Pancreas (tissue), 10 donors: ENCODE measurements around the gene FADS3. TPM values are rescaled to one million over a fixed set of nuclear protein-coding genes. Genes with fewer than 3 reads are reported as not detected.

Experiments used
- ATAC-seq, 4 donors: fragments of 200-7000 bp; cut with Tn5 transposase; one replicate each; pipeline versions ENCODE4 v1.8.0 to v1.9.1; 2020; ENCODE audit warnings: mild to moderate bottlenecking in 4 of 4, moderate library complexity in 4 of 4
- DNase-seq, 6 donors: peaks; one replicate each; pipeline ENCODE4 v3.0.0-alpha.2; 2020
- FAIRE-seq: peaks from 2 replicates; lab custom pipeline; 2012; peaks lifted over from hg19 to GRCh38; lab: Jason Lieb, UNC
- H3K27ac ChIP-seq, 4 donors: fragments of 200-600 bp; sonication (generic); 1 replicate in 3 of 4; 2 replicates in 1 of 4; pipeline versions ENCODE4 v1.5.0 to v1.8.0; 2020
- H3K27me3 ChIP-seq, 4 donors: fragments of 200-600 bp; one replicate each; pipeline ENCODE4 v1.8.0; 2021
- H3K36me3 ChIP-seq, 3 donors: fragments of 200-600 bp; sonication (generic) in 1 of 3; one replicate each; pipeline versions ENCODE4 v1.5.0 to v1.8.0; 2020 to 2021
- H3K4me1 ChIP-seq, 3 donors: fragments of 200-600 bp; one replicate each; pipeline ENCODE4 v1.8.0; 2021
- H3K4me3 ChIP-seq, 4 donors: fragments of 200-600 bp; sonication (generic) in 2 of 4; one replicate each; pipeline versions ENCODE4 v1.5.0 to v1.8.0; 2020 to 2021
- H3K9me3 ChIP-seq, 4 donors: fragments of 200-600 bp; one replicate each; pipeline ENCODE4 v1.8.0; 2021
- WGBS, 2 donors: extraction: QIAGEN DNeasy Blood & Tissue Kit; methylation state at CpG; one replicate each; pipeline ENCODE4 v1.1.7; 2013; 5-methylcytosine and 5-hydroxymethylcytosine counted together
- intact Hi-C, 3 donors: fragments of 100-400 bp; cut with DNase I; formaldehyde crosslinking; loops; one replicate each; pipeline versions ENCODE4 v1.11.1 to v1.14.2; 2022
- polyA plus RNA-seq, 2 donors: library from polyadenylated mRNA; stranded (reverse); fragments of 200-250 nt; gene quantifications; one replicate each; pipeline ENCODE4 v1.2.3, GENCODE V29; 2013
- total RNA-seq, 6 donors: library from RNA; stranded (reverse); fragmentation: NEBNext Ultra II Directional in 4 of 6; extraction: Animal tissue kit (Norgen Biotek cat#: 25700) in 4 of 6; gene quantifications; one replicate each; pipeline versions ENCODE4 v1.2.1 to v1.2.4, GENCODE V29; 2021 to 2023
- TF ChIP-seq, protein P1 (sequence below), 4 donors: fragments of 200-600 bp; sonication (generic) in 3 of 4; IDR thresholded peaks; one replicate each; pipeline versions ENCODE4 v1.5.0 to v1.8.0; 2021; ENCODE audit warnings: antibody characterized with exemption in 4 of 4
- donor health status: healthy with polysubstance abuse.
- donor health status: DM: no; HTN: no; CAD: no; lungs with moderate emphysema.
- donor health status: DM: no; HTN: no; CAD: no.
- donor health status: control.
- donor health status: control.
- donor health status: Bipolar disorder and iron deficiency.
- donor health status: DM: yes; HTN: yes; CAD: no.
- donor health status: DM: no; HTN: no; CAD: no.
- donor health status: DM: no; HTN: no; CAD: no.
- donor health status: DM: yes; HTN: yes; CAD: no.

Gene FADS3
- total and polyA plus RNA-seq, 8 donors: 11.2 to 42.7 (median 19.9) TPM

DNA sequence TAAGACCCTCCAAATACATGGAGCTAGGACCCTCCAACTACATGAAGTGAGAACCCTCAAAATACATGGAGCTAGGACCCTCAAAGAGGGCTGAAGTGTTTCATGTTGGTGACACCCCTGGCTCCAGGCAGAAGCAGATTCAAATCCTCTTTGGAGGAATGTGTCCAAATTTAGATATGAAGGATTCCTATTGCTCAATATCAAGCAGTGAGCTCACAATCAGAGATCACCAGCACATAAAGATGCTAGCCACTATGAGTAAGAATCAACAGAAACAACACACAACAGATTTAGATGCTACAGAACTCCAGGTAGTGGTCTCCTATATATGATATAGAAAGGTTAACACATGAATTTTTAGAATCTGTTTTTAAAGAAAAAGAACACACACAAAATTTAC lies 37.3 kb upstream of the FADS3 start:
- peaks cover 0 to under 1% (median 0%) of the 10 kb centered on the region in 3 donors for H3K4me1 ChIP-seq
- no peaks in the 10 kb centered on the region for H3K9me3 ChIP-seq
- no peak overlapping the region for H3K27ac ChIP-seq
- ATAC-seq: no peak
- H3K4me3 ChIP-seq: no peak overlapping the region
- TF ChIP-seq, protein P1, sequence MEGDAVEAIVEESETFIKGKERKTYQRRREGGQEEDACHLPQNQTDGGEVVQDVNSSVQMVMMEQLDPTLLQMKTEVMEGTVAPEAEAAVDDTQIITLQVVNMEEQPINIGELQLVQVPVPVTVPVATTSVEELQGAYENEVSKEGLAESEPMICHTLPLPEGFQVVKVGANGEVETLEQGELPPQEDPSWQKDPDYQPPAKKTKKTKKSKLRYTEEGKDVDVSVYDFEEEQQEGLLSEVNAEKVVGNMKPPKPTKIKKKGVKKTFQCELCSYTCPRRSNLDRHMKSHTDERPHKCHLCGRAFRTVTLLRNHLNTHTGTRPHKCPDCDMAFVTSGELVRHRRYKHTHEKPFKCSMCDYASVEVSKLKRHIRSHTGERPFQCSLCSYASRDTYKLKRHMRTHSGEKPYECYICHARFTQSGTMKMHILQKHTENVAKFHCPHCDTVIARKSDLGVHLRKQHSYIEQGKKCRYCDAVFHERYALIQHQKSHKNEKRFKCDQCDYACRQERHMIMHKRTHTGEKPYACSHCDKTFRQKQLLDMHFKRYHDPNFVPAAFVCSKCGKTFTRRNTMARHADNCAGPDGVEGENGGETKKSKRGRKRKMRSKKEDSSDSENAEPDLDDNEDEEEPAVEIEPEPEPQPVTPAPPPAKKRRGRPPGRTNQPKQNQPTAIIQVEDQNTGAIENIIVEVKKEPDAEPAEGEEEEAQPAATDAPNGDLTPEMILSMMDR (IDR thresholded peaks at IDR 0.05): no peak
- no peaks in the 10 kb centered on the region for H3K27me3 ChIP-seq
- FAIRE-seq: no peak
- no peaks in the 10 kb centered on the region for H3K36me3 ChIP-seq
- intact Hi-C loops: no loop called here
- no peak for DNase-seq

DNA sequence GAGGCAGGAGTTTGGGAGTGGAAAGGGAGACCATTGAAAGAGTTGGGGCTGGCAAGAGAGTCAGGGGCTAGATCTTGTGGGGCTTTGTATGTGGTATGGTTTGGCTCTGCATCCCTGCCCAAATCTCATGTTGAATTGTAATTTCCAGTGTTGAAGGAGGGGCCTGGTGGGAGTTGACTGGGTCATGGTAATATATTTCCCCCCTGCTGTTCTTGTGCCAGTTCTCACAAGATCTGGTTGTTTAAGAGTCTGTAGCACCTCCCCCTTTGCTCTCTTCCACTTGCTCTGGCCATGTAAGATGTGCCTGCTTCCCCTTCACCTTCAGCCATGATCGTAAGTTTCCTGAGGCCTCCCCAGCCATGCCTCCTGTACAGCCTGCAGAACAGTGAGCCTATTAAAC lies 36.2 kb upstream of the FADS3 start:
- no peak overlapping the region for H3K4me3 ChIP-seq
- FAIRE-seq: no peak
- no peak overlapping the region for H3K27ac ChIP-seq
- DNase-seq: no peak
- TF ChIP-seq, protein P1 (IDR thresholded peaks at IDR 0.05): no peak
- 91 to 93% methylated on average over 1 of the region's 1 CpG for WGBS, 2 donors
- peaks cover 0 to 7% (median 0%) of the 10 kb centered on the region in 3 donors for H3K4me1 ChIP-seq
- H3K36me3 ChIP-seq: no peaks in the 10 kb centered on the region
- intact Hi-C loops: no loop called here
- no peak for ATAC-seq
- H3K9me3 ChIP-seq: no peaks in the 10 kb centered on the region
- H3K27me3 ChIP-seq: no peaks in the 10 kb centered on the region

DNA sequence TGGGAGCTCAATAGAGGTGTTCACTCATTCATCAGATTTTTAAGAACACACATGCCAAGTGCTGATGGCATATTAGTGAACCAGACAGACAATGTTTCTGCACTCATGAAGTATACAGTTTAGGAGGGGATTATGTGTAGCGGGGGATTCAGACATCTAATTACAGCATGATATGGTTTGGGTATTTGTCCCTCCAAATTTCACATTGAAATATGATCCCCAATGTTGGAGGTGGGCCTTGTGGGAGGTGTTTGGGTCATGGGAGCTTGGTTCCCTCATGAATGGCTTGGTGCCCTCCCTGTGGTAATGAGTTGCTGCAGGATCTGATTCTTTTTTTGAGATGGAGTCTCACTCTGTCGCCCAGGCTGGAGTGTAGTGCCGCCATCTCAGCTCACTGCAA lies 34.9 kb upstream of the FADS3 start:
- DNase-seq (no peak), FAIRE-seq (no peak), ATAC-seq (no peak)
- no peak overlapping the region for H3K27ac ChIP-seq
- TF ChIP-seq, protein P1 (IDR thresholded peaks at IDR 0.05): no peak
- H3K9me3 ChIP-seq: no peaks in the 10 kb centered on the region
- intact Hi-C loops: no loop called here
- WGBS, 2 donors: 93 to 98% methylated on average over 3 of the region's 3 CpGs
- H3K27me3 ChIP-seq: no peaks in the 10 kb centered on the region
- no peak overlapping the region for H3K4me3 ChIP-seq
- H3K4me1 ChIP-seq: peaks cover 0 to 7% (median 0%) of the 10 kb centered on the region in 3 donors
- no peaks in the 10 kb centered on the region for H3K36me3 ChIP-seq

DNA sequence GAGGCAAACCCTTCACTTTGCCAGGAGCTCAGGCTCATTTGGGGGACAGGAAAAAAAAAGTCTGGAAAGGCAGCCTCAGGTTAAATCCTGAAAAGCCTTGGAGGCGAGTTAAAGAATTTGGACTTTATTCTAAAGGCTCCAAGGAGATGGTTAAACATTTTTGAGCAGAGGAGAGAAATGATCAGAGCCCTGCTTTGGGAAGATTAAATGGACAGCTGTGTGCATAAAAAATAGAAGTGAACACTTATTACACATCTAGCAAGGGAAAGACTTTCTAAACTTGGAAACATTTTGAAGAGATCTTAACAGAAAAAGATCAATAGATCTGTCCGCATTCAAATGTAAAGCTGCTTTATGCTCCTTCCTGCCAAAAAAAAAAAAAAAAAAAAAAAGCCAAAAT lies 34.4 kb upstream of the FADS3 start:
- no peaks in the 10 kb centered on the region for H3K36me3 ChIP-seq
- ATAC-seq: no peak
- no peak for DNase-seq
- no peak overlapping the region for H3K27ac ChIP-seq
- H3K9me3 ChIP-seq: no peaks in the 10 kb centered on the region
- H3K27me3 ChIP-seq: no peaks in the 10 kb centered on the region
- H3K4me1 ChIP-seq: peaks cover 0 to 7% (median 0%) of the 10 kb centered on the region in 3 donors
- TF ChIP-seq, protein P1 (IDR thresholded peaks at IDR 0.05): no peak
- no peak for FAIRE-seq
- 82 to 87% methylated on average over 2 of the region's 2 CpGs for WGBS, 2 donors
- no peak overlapping the region for H3K4me3 ChIP-seq
- intact Hi-C loops: no loop called here

DNA sequence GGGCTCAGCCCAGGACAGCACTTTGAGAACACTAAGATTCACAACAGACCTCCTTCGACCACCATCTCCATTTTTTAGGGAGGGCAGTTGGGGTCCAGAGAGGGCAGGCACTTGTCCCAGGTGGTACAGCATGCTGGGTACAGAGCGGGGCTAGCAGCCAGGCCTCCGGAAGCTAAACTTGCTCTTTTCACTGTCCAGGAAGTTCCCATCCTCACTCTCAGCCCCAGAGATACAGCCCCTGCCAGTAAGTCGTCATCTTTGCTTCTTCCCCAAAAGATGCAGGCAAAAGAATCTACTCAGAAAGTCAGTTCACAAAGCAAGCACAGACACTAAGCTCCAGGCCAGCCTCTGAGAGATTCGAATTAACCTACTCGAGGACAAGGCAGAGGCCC lies 32.7 kb upstream of the FADS3 start:
- no peak for DNase-seq
- H3K4me3 ChIP-seq: no peak overlapping the region
- no peak for FAIRE-seq
- no peaks in the 10 kb centered on the region for H3K9me3 ChIP-seq
- peak overlapping the region in 3 of 4 donors; percentile 24 to 66 (median 54) for H3K27ac ChIP-seq
- TF ChIP-seq, protein P1 (IDR thresholded peaks at IDR 0.05): no peak
- peaks cover 0 to 7% (median 0%) of the 10 kb centered on the region in 3 donors for H3K4me1 ChIP-seq
- 71 to 81% methylated on average over 6 of the region's 6 CpGs for WGBS, 2 donors
- no peaks in the 10 kb centered on the region for H3K27me3 ChIP-seq
- no peaks in the 10 kb centered on the region for H3K36me3 ChIP-seq
- intact Hi-C loops: no loop called here
- no peak for ATAC-seq
